ENCODE results near the gene NR5A1.

Gene NR5A1

DNA sequence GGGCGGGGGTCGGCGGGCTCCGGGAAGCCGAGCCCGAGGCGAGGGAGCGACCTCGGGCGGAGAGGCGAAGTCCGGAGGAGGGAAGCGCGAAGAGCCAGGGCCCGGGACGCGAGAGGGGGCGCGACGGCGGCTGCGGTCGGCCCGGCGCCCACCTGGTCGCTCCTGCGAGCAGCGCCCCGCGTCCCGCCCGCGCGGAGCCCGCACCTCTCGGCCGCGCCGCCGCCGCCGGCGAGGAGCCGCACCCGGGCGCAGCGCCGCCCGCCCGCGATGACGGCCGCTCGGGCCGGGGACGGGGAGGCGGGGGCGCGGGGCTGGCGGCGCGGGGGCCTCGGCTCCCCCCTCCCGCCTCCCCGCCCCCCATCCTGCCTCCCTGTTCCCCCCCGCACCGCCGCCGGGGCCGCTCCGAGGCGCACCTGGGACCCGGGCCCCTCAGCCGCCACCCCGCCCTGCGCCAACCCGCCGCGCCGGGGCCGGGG is 2.6 kb downstream of the NR5A1 start:
- DNase-seq (ENCODE audit: low read depth): no peak
- H3K4me3 ChIP-seq (ENCODE audit: low read depth, low read length): no peak overlapping the region
- TF ChIP-seq, protein P1, sequence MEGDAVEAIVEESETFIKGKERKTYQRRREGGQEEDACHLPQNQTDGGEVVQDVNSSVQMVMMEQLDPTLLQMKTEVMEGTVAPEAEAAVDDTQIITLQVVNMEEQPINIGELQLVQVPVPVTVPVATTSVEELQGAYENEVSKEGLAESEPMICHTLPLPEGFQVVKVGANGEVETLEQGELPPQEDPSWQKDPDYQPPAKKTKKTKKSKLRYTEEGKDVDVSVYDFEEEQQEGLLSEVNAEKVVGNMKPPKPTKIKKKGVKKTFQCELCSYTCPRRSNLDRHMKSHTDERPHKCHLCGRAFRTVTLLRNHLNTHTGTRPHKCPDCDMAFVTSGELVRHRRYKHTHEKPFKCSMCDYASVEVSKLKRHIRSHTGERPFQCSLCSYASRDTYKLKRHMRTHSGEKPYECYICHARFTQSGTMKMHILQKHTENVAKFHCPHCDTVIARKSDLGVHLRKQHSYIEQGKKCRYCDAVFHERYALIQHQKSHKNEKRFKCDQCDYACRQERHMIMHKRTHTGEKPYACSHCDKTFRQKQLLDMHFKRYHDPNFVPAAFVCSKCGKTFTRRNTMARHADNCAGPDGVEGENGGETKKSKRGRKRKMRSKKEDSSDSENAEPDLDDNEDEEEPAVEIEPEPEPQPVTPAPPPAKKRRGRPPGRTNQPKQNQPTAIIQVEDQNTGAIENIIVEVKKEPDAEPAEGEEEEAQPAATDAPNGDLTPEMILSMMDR (IDR thresholded peaks at IDR 0.05; ENCODE audit: low read depth, low read length, missing control alignments): no peak

DNA sequence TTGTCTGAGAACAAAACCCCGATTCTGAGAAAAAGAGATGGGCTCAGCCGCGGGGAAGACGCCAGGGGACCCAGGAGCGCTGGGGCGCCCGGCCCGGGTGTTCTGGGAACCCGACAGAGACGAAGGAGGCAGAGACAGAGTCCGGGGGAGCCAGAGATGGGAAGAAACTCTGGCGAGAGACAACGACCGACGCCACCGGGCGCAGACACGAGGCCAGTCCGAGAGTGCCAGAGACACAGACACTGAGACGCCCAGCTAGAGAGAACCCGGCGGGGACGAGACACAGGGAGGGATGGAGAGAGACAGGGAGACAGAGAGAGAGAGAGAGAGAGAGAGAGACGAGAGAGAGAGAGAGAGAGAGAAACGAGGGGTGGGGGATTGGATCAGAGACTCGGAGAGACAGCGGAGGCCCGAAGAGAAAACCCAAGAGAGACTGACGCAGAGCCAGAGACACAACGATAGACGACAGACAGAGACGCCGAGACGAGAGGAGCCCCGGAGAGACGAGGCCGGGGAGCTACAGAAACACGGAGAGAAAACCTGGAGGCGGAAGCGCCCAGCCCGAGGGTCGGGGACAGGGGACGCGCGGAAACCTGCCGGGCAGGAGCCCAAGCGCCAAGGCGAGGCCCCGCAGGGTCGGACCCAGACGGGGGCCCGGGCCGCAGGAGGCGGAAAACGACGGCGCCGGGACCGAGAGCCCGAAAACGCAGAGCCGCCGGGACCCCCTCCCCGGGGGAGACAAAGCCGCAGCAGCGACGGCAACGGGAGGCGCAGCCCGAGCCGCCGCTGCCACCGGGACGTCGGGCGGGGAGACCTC is 3.3 kb downstream of the NR5A1 start:
- no peak overlapping the region for H3K4me3 ChIP-seq (ENCODE audit: low read depth, low read length)
- DNase-seq (ENCODE audit: low read depth): no peak
- TF ChIP-seq, protein P1 (IDR thresholded peaks at IDR 0.05; ENCODE audit: low read depth, low read length, missing control alignments): no peak

DNA sequence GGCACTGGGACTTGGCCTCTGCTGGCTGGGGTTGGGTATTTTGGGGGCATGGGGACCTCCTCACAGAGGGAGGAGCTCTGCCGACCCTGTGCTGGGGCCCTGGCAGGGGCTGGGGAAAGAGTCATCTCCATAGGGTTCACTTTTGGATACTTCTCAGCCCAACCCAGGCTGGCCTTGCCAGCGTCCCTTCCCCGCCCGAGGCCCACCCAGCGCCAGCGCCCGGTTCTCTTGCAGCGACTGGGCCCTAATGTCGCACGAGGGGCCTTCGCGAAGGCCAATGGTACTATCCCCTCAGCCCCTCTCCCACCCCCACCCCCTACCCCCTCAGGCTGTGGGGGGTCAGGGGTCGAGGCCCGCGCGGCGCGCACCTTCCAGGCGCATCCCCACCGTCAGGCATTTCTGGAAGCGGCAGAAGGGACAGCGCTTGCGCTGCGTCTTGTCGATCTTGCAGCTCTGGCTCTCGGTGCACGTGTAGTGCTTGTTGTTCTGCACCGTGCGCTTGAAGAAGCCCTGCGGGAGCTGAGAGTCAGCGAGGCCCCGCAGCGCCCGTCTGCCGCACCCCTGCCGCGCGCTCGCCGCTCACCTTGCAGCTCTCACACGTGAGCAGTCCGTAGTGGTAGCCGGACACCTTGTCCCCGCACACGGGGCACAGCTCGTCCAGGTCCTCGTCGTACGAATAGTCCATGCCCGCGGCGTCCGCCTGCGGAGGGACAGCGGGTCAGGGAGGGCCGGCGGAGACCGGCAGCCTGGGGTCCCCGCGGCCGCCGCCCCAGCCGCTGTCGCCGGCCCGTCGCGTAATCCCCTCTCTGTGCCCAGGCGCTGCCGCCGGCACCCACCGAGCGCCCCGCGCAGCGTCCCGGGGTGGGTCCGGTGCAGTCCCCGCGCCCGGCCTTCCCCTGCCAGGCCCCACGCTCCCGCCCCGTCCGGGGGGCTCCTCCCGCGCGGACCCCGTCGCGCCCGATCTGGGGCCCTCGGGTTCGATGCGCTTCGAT is 4.2 kb downstream of the NR5A1 start:
- no peak for DNase-seq (ENCODE audit: low read depth)
- H3K4me3 ChIP-seq (ENCODE audit: low read depth, low read length): no peak overlapping the region
- TF ChIP-seq, protein P1 (IDR thresholded peaks at IDR 0.05; ENCODE audit: low read depth, low read length, missing control alignments): no peak

DNA sequence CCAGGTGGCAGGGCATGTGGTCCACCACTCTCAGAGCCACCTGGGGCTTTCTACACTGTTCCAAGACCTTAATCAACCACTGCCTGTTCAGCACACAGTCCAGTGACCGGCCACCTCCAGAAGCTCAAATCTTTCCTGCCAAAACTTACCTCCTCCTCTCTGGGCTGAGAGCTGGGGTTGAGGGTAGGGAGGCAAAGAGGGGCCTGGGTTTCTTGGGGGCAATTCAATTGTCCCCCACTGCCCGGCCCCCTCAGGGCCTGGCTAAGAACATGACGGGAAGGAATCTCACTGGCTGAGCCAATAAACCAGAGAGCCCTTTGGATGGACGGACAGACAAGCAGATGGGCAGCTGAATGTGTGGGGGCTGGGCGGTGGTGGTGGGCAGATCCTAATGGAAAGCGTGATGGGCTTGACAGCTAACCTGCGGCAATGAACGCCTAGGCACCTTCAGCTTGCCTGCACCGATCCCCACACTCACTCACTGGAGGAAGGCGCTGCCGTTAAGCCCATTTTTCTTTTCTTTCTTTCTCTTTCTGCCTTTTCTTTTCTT is 5.4 kb downstream of the NR5A1 start:
- no peak overlapping the region for H3K4me3 ChIP-seq (ENCODE audit: low read depth, low read length)
- TF ChIP-seq, protein P1 (IDR thresholded peaks at IDR 0.05; ENCODE audit: low read depth, low read length, missing control alignments): no peak
- no peak for DNase-seq (ENCODE audit: low read depth)

DNA sequence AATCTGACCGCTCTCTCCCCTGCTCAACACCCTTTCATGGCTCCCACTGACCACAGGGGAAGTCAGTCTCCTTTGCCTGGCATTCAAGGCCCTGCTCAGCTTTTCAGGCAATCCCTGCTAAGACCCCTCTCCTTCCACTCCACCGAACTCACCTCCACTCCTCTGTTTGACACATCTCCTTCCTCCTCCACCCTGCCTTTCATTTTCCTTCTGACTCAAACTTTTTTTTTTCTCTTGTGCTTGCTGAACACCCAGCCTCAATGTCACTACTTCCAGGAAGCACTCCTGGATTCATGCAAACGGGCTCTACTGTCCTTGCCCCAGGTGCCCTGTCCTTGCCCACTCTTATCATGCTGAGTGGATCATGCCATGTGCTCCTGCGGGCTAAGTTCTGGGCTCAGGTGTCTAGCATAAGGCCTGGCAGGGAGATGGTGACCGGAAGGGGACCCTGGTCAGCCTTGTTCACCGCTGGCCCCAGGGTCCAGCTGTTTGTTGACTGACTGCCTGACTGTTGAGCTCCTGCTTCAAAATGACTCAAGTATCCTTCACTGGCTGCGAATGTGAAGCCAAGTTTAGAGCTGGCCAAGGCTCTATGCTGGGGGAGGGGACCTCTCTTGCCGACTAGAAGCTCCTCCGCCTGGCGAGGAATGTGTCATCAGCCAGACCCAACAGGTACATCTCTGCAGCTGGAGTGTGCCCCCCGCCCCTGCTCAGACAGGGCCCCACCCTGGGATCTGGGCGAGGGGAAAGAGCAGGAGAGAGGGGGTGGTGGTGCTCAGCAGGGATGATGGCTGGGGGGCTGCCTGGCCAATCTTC is 6.2 kb downstream of the NR5A1 start:
- H3K4me3 ChIP-seq (ENCODE audit: low read depth, low read length): no peak overlapping the region
- no peak for DNase-seq (ENCODE audit: low read depth)
- TF ChIP-seq, protein P1 (IDR thresholded peaks at IDR 0.05; ENCODE audit: low read depth, low read length, missing control alignments): no peak
